GM18526 (cell line): Measurements from ENCODE around the gene GYS2.

Experiments
- POLR2A ChIP-seq: IDR thresholded peaks from 3 replicates; pipeline ENCODE4 v1.6.1; 2011; ENCODE audit not compliant: insufficient read length; ENCODE audit errors: extremely low read depth

Gene GYS2

GRCh38 chr12:21568115-21568514 is 36.5 kb downstream of the GYS2 start:
- TF ChIP-seq POLR2A, result no peak

GRCh38 chr12:21566907-21567394 is 37.7 kb downstream of the GYS2 start:
- no peak for TF ChIP-seq POLR2A

- no peak for TF ChIP-seq POLR2A
These were observed 38.3 kb downstream of the GYS2 start for GRCh38 chr12:21566223-21566906.

- no peak for TF ChIP-seq POLR2A
These were observed 41.8 kb downstream of the GYS2 start for GRCh38 chr12:21562859-21563258.

GRCh38 chr12:21561158-21561557 is 43.5 kb downstream of the GYS2 start:
- no peak for TF ChIP-seq POLR2A

- no peak for TF ChIP-seq POLR2A
These were observed 44.6 kb downstream of the GYS2 start for GRCh38 chr12:21559855-21560569.

GRCh38 chr12:21558100-21558679 is 46.5 kb downstream of the GYS2 start:
- no peak for TF ChIP-seq POLR2A

GRCh38 chr12:21553329-21553675 is 51.3 kb downstream of the GYS2 start:
- TF ChIP-seq POLR2A, result no peak

- no peak for TF ChIP-seq POLR2A
These were observed 51.9 kb downstream of the GYS2 start for GRCh38 chr12:21552635-21553328.

- TF ChIP-seq POLR2A, result no peak
These were observed 52.7 kb downstream of the GYS2 start for GRCh38 chr12:21551841-21552465.

GRCh38 chr12:21547437-21547836 is 57.2 kb downstream of the GYS2 start:
- no peak for TF ChIP-seq POLR2A

- no peak for TF ChIP-seq POLR2A
These were observed 57.9 kb downstream of the GYS2 start for GRCh38 chr12:21546716-21547115.

GRCh38 chr12:21545557-21545956 is 59.1 kb downstream of the GYS2 start:
- no peak for TF ChIP-seq POLR2A

- TF ChIP-seq POLR2A, result no peak
These were observed 61.5 kb downstream of the GYS2 start for GRCh38 chr12:21543151-21543550.

- TF ChIP-seq POLR2A, result no peak
These were observed 62.2 kb downstream of the GYS2 start for GRCh38 chr12:21542403-21542802.
